ENCODE data around the gene DCTN4. TPM values are rescaled to one million over a fixed set of nuclear protein-coding genes. Genes with fewer than 3 reads are reported as not detected.

Gene DCTN4
- total RNA-seq, 1 experiment from 2014 or later, result 48.5 TPM

DNA sequence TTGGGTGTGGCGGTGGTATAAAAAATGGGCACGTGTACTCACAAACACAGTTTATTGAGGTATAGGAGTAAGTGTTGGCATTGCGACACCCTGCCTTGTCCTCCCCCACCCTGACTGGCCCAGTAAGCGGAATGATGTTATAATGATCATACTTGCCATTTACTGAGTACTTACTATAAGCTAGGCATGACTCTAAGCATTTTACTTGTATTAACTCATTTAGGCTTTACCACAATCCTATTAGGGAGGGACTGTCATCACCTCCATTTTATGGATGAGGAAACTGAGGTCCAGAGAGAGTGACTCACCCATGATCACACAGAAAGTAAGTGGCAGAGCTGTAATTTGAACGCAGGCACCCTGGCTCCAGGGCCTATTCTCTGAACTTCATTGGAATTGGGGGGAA is 22.0 kb upstream of the DCTN4 start:
- no peak overlapping the region for H4K91ac ChIP-seq (ENCODE audit: insufficient read length, low read depth, low read length)
- H4K8ac ChIP-seq (replicated peaks; ENCODE audit: insufficient read length, low read depth, low read length), result no peak overlapping the region
- Mint-ChIP-seq H3K36me3 (ENCODE audit: insufficient read depth in 1 of 3, low read depth in 3 of 3) (peaks cover 27 to 30% (median 27%) of the 10 kb centered on the region in 3 experiments), H3K4me3 (peak overlapping the region; percentile 89 to 99), H3K9me3 (peaks cover 8% of the 10 kb centered on the region in 2 experiments), H3K27me3 (ENCODE audit: low read depth) (peaks cover 44% of the 10 kb centered on the region), H3K4me1 (peaks cover 67 to 71% of the 10 kb centered on the region in 2 experiments), H3K27ac (no peak overlapping the region)
- no peak overlapping the region for H2AK5ac ChIP-seq (ENCODE audit: insufficient read length, low read length)
- peaks cover 4% of the 10 kb centered on the region; the same call in 1 of the 2 replicates for H3K27me3 ChIP-seq (ENCODE audit: insufficient read depth, low read length)
- H2BK120ac ChIP-seq (ENCODE audit: low read depth, low read length, poor library complexity, severe bottlenecking), result no peak overlapping the region
- no peak overlapping the region for H3K14ac ChIP-seq (ENCODE audit: insufficient read depth, low read length)
- H2BK20ac ChIP-seq (ENCODE audit: low read depth, low read length, poor library complexity, severe bottlenecking), result no peak overlapping the region
- TF ChIP-seq, protein P1, sequence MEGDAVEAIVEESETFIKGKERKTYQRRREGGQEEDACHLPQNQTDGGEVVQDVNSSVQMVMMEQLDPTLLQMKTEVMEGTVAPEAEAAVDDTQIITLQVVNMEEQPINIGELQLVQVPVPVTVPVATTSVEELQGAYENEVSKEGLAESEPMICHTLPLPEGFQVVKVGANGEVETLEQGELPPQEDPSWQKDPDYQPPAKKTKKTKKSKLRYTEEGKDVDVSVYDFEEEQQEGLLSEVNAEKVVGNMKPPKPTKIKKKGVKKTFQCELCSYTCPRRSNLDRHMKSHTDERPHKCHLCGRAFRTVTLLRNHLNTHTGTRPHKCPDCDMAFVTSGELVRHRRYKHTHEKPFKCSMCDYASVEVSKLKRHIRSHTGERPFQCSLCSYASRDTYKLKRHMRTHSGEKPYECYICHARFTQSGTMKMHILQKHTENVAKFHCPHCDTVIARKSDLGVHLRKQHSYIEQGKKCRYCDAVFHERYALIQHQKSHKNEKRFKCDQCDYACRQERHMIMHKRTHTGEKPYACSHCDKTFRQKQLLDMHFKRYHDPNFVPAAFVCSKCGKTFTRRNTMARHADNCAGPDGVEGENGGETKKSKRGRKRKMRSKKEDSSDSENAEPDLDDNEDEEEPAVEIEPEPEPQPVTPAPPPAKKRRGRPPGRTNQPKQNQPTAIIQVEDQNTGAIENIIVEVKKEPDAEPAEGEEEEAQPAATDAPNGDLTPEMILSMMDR (conservative IDR thresholded peaks at IDR 0.05), result no peak
- H3K79me2 ChIP-seq (ENCODE audit: insufficient read depth, low read length), result peaks cover 2% of the 10 kb centered on the region; the same call in 1 of the 2 replicates
- no peak overlapping the region for H3K56ac ChIP-seq (ENCODE audit: insufficient read length, low read depth, low read length)
- no peak overlapping the region for H3K4ac ChIP-seq (ENCODE audit: low read depth, low read length)
- H3K9ac ChIP-seq (ENCODE audit: extremely low read depth, insufficient read length, low read length), result no peak overlapping the region
- no peaks in the 10 kb centered on the region for H3K9me3 ChIP-seq (ENCODE audit: control insufficient read depth, low read depth, low read length)
- H2BK5ac ChIP-seq (ENCODE audit: insufficient read length, low read length), result no peak overlapping the region
- H2AFZ ChIP-seq (ENCODE audit: low read length), result no peak overlapping the region
- peak overlapping the region; percentile 95 for H3K4me2 ChIP-seq (ENCODE audit: insufficient read depth, insufficient read length, low read length)
- H3T11ph ChIP-seq (ENCODE audit: low read length), result no peak overlapping the region
- no peak overlapping the region for H3K18ac ChIP-seq (ENCODE audit: insufficient read length, low read depth, low read length)
- no CpG with 5 or more reads among the region's 5 CpGs for WGBS (ENCODE audit: extremely low coverage, insufficient read length, low lambda C conversion rate)
- no peak overlapping the region for H4K5ac ChIP-seq (ENCODE audit: insufficient read length, low read depth, low read length)
- H3K4me1 ChIP-seq (ENCODE audit: insufficient read depth, low read length), result peaks cover 31% of the 10 kb centered on the region
- H4K20me1 ChIP-seq (ENCODE audit: control insufficient read depth, insufficient read depth, insufficient read length), result no peaks in the 10 kb centered on the region
- no peak overlapping the region for H3K23ac ChIP-seq (ENCODE audit: insufficient read length, low read depth, low read length)
- H3K23me2 ChIP-seq (ENCODE audit: insufficient read length, low read depth, low read length, poor library complexity, severe bottlenecking), result peaks cover 13% of the 10 kb centered on the region
- no peaks in the 10 kb centered on the region for H3K79me1 ChIP-seq (ENCODE audit: insufficient read depth, low read depth, low read length, poor library complexity, severe bottlenecking)
- H2BK15ac ChIP-seq (ENCODE audit: low read depth, low read length), result no peak overlapping the region
- no peak overlapping the region for H3K27ac ChIP-seq (ENCODE audit: insufficient read length, low read depth, low read length)
- DNase-seq, result no peak
- no peak overlapping the region for H2BK12ac ChIP-seq (ENCODE audit: insufficient read length, low read depth, low read length)

Data from H9 (cell line).